Measurements from ENCODE around the gene KRT1. TPM values are rescaled to one million over a fixed set of nuclear protein-coding genes. Genes with fewer than 3 reads are reported as not detected.

KRT1 gene
- total and polyA plus RNA-seq, 2 donors (not counting 1 experiment from before 2014, with no cell fraction given), result not detected

DNA sequence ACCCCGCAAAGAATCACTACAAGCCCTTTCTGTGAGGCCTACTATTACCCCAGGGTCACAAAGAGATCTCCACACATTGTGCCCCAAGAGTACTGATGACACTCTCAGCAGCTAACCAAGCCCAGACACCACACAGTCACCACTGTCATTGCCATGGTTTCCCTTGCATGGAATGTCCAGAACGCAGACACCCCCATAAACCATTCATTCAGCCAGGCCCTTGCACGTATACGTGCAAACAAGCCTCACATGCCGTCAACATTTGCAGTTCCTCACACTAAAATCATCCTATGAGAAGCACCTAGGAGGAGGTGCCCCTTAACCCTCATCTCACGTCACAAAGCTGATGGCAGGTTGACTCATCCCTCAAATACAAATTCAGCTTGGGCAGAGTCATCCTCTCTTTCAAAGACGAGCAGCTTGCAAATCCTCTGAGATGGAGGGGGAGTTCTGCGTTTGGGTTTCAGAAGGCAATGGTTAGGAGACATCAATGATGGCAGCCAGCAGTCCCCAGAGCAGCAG, 40.2 kb upstream of the KRT1 start:
- H3K9me3 Mint-ChIP-seq (ENCODE audit: insufficient read depth), result no peaks in the 10 kb centered on the region
- TF ChIP-seq CTCF (IDR thresholded peaks at IDR 0.05), result no peak
- TF ChIP-seq EZH2 (IDR thresholded peaks at IDR 0.05; ENCODE audit: borderline replicate concordance, insufficient read depth, low read depth, low read length, poor library complexity, severe bottlenecking), result no peak
- Histone ChIP-seq H3K79me2 (ENCODE audit: control insufficient read depth, insufficient read depth, low read length) (no peaks in the 10 kb centered on the region), H3K27ac (ENCODE audit: low read length in 2 of 2) (no peak overlapping the region), H3K4me3 (ENCODE audit: control extremely low read depth in 1 of 5, extremely low read depth in 1 of 5, insufficient read depth in 1 of 5, low read depth in 2 of 5, low read length in 4 of 5) (no peak overlapping the region), H3K4me2 (replicated peaks; ENCODE audit: low read depth, low read length, poor library complexity, severe bottlenecking) (no peak overlapping the region), H3K27me3 (replicated peaks in 1 of 4; ENCODE audit: control extremely low read depth in 1 of 4, control insufficient read depth in 3 of 4, insufficient read depth in 4 of 4, low read length in 3 of 4) (peaks cover 0 to 9% (median 3%) of the 10 kb centered on the region in 4 experiments), H3K36me3 (replicated peaks in 1 of 2; ENCODE audit: control extremely low read depth in 1 of 2, control insufficient read depth in 1 of 2, extremely low read depth in 1 of 2, insufficient read depth in 2 of 2, low read length in 1 of 2) (no peaks in the 10 kb centered on the region), H2AFZ (ENCODE audit: insufficient read depth, low read depth, low read length, poor library complexity, severe bottlenecking) (no peak overlapping the region), H3K9ac (ENCODE audit: low read length) (no peak overlapping the region), H4K20me1 (ENCODE audit: control insufficient read depth, insufficient read depth, low read length, poor library complexity, severe bottlenecking) (no peaks in the 10 kb centered on the region), H3K4me1 (ENCODE audit: control insufficient read depth in 2 of 2, insufficient read depth in 2 of 2, low read length in 2 of 2) (no peaks in the 10 kb centered on the region), H3K9me3 (ENCODE audit: control extremely low read depth in 1 of 3, control insufficient read depth in 2 of 3, insufficient read depth in 1 of 3, low read length in 2 of 3) (no peaks in the 10 kb centered on the region)
- CTCF ChIA-PET, result no interaction called here
- POLR2A ChIA-PET, result no interaction called here
- H3K27me3 Mint-ChIP-seq, result peaks cover 23% of the 10 kb centered on the region
- intact Hi-C loops (cut with micrococcal nuclease), result no loop called here
- no peak overlapping the region for H3K27ac Mint-ChIP-seq
- DNase-seq (no peak), ATAC-seq (ENCODE audit: low read depth) (no peak)
- no peaks in the 10 kb centered on the region for H3K4me1 Mint-ChIP-seq
- no peak overlapping the region for H3K4me3 Mint-ChIP-seq
- 93% methylated on average over 7 of the region's 8 CpGs for WGBS (ENCODE audit: insufficient coverage)

DNA sequence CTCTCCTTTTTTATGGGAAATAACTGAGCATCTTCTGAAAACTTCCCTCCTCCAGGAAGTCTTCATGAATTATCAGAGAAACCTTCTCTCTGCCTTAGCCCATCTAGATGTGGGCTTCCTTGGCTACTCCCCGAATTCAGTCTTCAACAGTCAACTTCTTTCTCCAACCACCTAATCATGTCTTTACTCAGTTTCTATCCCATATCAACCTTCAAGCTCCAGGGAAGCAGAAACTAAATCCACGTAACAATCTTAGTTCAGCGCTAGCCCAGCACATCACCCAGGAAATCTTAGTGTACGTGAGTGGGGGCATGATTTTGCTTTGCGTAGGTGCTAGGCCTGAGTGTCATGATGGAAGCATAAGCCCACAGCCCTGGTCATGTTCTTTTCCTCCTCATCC, 35.9 kb upstream of the KRT1 start:
- intact Hi-C loops (cut with micrococcal nuclease), result no loop called here
- peaks cover 2% of the 10 kb centered on the region for H3K9me3 Mint-ChIP-seq (ENCODE audit: insufficient read depth)
- peaks cover 44% of the 10 kb centered on the region for H3K27me3 Mint-ChIP-seq
- ChIA-PET CTCF (no interaction called here), POLR2A (no interaction called here)
- no peaks in the 10 kb centered on the region for H3K79me2 ChIP-seq (ENCODE audit: control insufficient read depth, insufficient read depth, low read length)
- no peak overlapping the region for H2AFZ ChIP-seq (ENCODE audit: insufficient read depth, low read depth, low read length, poor library complexity, severe bottlenecking)
- no peak for ATAC-seq (ENCODE audit: low read depth)
- H3K27ac ChIP-seq (ENCODE audit: low read length in 2 of 2), result no peak overlapping the region
- DNase-seq, result no peak
- H3K4me2 ChIP-seq (replicated peaks; ENCODE audit: low read depth, low read length, poor library complexity, severe bottlenecking), result no peak overlapping the region
- H4K20me1 ChIP-seq (ENCODE audit: control insufficient read depth, insufficient read depth, low read length, poor library complexity, severe bottlenecking), result no peaks in the 10 kb centered on the region
- H3K27me3 ChIP-seq (replicated peaks in 1 of 4; ENCODE audit: control extremely low read depth in 1 of 4, control insufficient read depth in 3 of 4, insufficient read depth in 4 of 4, low read length in 3 of 4), result peaks cover 0 to 28% (median 15%) of the 10 kb centered on the region in 4 experiments
- H3K4me1 ChIP-seq (ENCODE audit: control insufficient read depth in 2 of 2, insufficient read depth in 2 of 2, low read length in 2 of 2), result no peaks in the 10 kb centered on the region
- peaks cover 0 to 3% (median 0%) of the 10 kb centered on the region in 3 donors for H3K9me3 ChIP-seq (ENCODE audit: control extremely low read depth in 1 of 3, control insufficient read depth in 2 of 3, insufficient read depth in 1 of 3, low read length in 2 of 3)
- TF ChIP-seq CTCF (IDR thresholded peaks at IDR 0.05) (no peak), EZH2 (IDR thresholded peaks at IDR 0.05; ENCODE audit: borderline replicate concordance, insufficient read depth, low read depth, low read length, poor library complexity, severe bottlenecking) (no peak)
- no peak overlapping the region for H3K9ac ChIP-seq (ENCODE audit: low read length)
- no peaks in the 10 kb centered on the region for H3K36me3 ChIP-seq (replicated peaks in 1 of 2; ENCODE audit: control extremely low read depth in 1 of 2, control insufficient read depth in 1 of 2, extremely low read depth in 1 of 2, insufficient read depth in 2 of 2, low read length in 1 of 2)
- 96% methylated on average over 4 of the region's 5 CpGs for WGBS (ENCODE audit: insufficient coverage)
- H3K27ac Mint-ChIP-seq, result no peak overlapping the region
- no peaks in the 10 kb centered on the region for H3K4me1 Mint-ChIP-seq
- H3K4me3 ChIP-seq (ENCODE audit: control extremely low read depth in 1 of 5, extremely low read depth in 1 of 5, insufficient read depth in 1 of 5, low read depth in 2 of 5, low read length in 4 of 5), result no peak overlapping the region
- no peak overlapping the region for H3K4me3 Mint-ChIP-seq
